Nasal cavity respiratory epithelium epithelial cell of viscerocranial mucosa (primary cell): ENCODE data around the gene GSTK1. TPM values are rescaled to one million over a fixed set of nuclear protein-coding genes. Genes with fewer than 3 reads are reported as not detected.

Source experiments
- total RNA-seq: library from RNA; depleted of rRNA; stranded (reverse); fragments of >200 nt; gene quantifications from 2 replicates; pipeline ENCODE4 v1.2.3, GENCODE V29; 2014

Gene GSTK1
- 56.0 and 130 TPM in 2 replicates for total RNA-seq

DNA sequence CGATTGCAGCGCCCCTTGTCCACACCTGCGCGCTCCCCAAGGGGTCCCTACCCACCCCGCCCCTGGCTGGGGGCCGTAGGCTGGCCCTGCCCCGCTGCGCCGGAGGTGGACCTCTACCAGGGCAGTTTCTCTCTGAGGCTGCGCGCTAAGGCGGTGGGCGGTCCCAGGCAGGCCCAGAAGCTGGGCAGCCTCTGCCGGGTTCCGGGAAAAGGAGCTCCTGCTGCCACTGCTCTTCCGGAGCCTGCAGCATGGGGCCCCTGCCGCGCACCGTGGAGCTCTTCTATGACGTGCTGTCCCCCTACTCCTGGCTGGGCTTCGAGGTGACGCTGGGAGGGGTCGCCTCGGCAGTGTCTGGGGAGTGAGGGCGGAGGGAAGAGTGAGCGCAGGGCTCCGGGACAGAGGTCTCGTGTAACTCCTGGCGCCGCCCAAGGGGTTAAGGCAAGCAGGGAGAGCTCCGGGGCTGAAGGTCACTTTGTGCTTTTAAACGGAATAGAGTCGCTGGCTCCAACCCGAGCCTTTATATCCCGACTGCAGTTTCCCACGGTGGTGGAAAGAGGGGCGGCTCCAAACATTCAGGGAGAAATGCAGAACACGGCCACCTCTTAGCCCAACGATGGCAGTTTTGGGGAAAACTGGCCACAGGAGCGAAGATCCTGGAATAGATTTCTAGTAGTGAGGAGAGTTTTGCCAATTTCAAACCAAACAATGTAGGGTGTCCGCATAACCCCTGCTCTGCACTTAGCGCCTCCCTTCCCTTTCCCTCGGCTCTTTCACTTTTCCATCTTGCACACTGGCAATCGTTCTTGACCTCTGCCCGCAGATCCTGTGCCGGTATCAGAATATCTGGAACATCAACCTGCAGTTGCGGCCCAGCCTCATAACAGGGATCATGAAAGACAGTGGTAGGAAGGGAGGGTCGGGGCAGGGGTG, at the start of gene GSTK1:
Gene GSTK1 (plus strand): TSS at position 176 of the 930 bp plus-strand sequence. CDS start 73 bp downstream, at position 249.

GRCh38 chr7:143221737-143222136, 41.5 kb upstream of the GSTK1 start, which contains the start of gene TAS2R40:
TAS2R40 (plus strand) TSS chr7:143222037; CDS start chr7:143222079, 42 bp downstream.

GRCh38 chr7:143284591-143285469, 21.6 kb downstream of the GSTK1 start, which contains the start of gene TMEM139:
TMEM139 (plus strand) TSS chr7:143284958; CDS start chr7:143285958, 1,000 bp downstream.

DNA sequence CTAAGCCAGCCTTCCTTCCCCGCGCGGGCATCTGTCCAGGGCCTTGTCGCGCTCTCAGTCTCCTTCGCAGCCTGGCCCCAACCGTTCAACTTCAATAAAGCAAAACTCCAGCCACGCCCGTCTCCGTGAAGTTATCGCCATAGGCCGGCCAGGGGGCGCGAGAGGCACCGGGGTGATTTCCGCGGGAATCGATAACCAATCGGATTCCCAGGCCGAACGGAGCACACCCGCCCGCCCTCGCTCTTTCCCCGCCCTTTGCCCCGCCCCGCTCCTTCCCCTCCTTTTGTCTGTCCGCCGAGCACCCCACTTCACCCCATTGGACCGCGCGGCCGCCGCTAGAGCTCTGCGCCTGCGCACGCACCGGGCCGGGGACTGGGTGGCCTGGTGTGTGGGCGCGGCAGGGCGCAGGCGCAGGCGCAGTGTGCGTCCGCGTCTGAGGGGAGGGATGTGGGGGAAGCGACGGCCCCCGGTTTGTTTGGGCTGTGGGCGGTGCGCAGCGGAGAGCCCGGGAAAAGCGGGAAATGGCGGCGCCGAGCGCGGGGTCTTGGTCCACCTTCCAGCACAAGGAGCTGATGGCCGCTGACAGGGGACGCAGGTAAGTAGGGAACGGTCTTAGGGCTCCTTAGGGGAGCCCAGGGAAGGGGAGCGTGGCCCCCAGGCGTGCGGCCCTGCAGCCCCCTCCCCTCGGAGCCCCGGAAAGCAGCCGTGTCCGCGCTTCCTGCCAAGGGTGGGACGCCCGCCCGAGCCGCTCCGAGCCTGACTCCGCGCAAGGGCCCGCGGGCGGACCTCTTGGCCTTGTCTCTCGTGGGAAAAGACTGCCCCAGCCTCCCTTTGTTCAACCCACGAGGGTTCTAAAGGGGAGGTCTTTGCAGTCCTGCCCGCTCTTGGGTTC, 24.9 kb downstream of the GSTK1 start, which contains the start of gene CASP2:
Gene CASP2 (plus strand): TSS at position 417 of the 892 bp plus-strand sequence. CDS start 105 bp downstream, at position 522.

GRCh38 chr7:143315776-143316175, 52.5 kb downstream of the GSTK1 start, which contains the start of gene CLCN1:
CLCN1 (plus strand) TSS chr7:143316111; CDS start chr7:143316213, 102 bp downstream.

Other genes starting within 250 kb of the GSTK1 start
- gene OR9A2, start 236.3 kb upstream of the GSTK1 start, total RNA-seq = not detected in 2 replicates
- gene OR6V1, start 211.1 kb upstream of the GSTK1 start, total RNA-seq = not detected in 2 replicates
- gene PIP, start 131.4 kb upstream of the GSTK1 start, total RNA-seq = 9.5 TPM in 1 of 2 replicates, not detected in the other
- not detected in 2 replicates for gene TAS2R39, start 80.0 kb upstream of the GSTK1 start, total RNA-seq
- not detected in 2 replicates for gene TAS2R40, start 41.4 kb upstream of the GSTK1 start, total RNA-seq
- gene TMEM139, start 21.5 kb downstream of the GSTK1 start, total RNA-seq = 4.8 and 8.3 TPM in 2 replicates
- 12.3 and 30.5 TPM in 2 replicates for gene CASP2, start 24.9 kb downstream of the GSTK1 start, total RNA-seq
- gene CLCN1, start 52.7 kb downstream of the GSTK1 start, total RNA-seq = 0.64 TPM in 1 of 2 replicates, not detected in the other
- gene FAM131B, start 99.3 kb downstream of the GSTK1 start, total RNA-seq = 0.34 and 0.36 TPM in 2 replicates
- gene ZYX, start 117.9 kb downstream of the GSTK1 start, total RNA-seq = 16.1 and 85.2 TPM in 2 replicates
- 24.3 and 53.9 TPM in 2 replicates for gene EPHA1, start 145.4 kb downstream of the GSTK1 start, total RNA-seq
- not detected in 2 replicates for gene TAS2R60, start 180.0 kb downstream of the GSTK1 start, total RNA-seq
- gene TAS2R41, start 214.4 kb downstream of the GSTK1 start, total RNA-seq = 0.07 TPM in 1 of 2 replicates, not detected in the other